ENCODE data around the gene ITGAV.

Gene ITGAV

GRCh38 chr2:186691231-186691630 is 101.4 kb downstream of the ITGAV start:
- no peak for TF ChIP-seq REST (IDR thresholded peaks at IDR 0.05; ENCODE audit: insufficient read depth in 1 of 2, low read depth in 2 of 2, low read length in 2 of 2)
- no peak for TF ChIP-seq SIN3A (IDR thresholded peaks at IDR 0.05; ENCODE audit: borderline replicate concordance, insufficient read depth, low read length)

GRCh38 chr2:186691900-186692299 is 102.0 kb downstream of the ITGAV start:
- TF ChIP-seq SIN3A (IDR thresholded peaks at IDR 0.05; ENCODE audit: borderline replicate concordance, insufficient read depth, low read length) (no peak), TAF1 (IDR thresholded peaks at IDR 0.05; ENCODE audit: borderline replicate concordance, insufficient read depth, low read length) (no peak), REST (IDR thresholded peaks at IDR 0.05; ENCODE audit: insufficient read depth in 1 of 2, low read depth in 2 of 2, low read length in 2 of 2) (no peak), POLR2AphosphoS5 (IDR thresholded peaks at IDR 0.05; ENCODE audit: low read depth, low read length) (no peak), FOXP2 (optimal IDR thresholded peaks at IDR 0.05; ENCODE audit: borderline replicate concordance, extremely low read depth, extremely low read length, insufficient read depth) (no peak)

GRCh38 chr2:186693446-186693832 is 103.6 kb downstream of the ITGAV start:
- no peak for TF ChIP-seq SIN3A (IDR thresholded peaks at IDR 0.05; ENCODE audit: borderline replicate concordance, insufficient read depth, low read length)
- no peak for TF ChIP-seq POLR2AphosphoS5 (IDR thresholded peaks at IDR 0.05; ENCODE audit: low read depth, low read length)
- TF ChIP-seq REST (IDR thresholded peaks at IDR 0.05; ENCODE audit: insufficient read depth in 1 of 2, low read depth in 2 of 2, low read length in 2 of 2): no peak
- no peak for TF ChIP-seq FOXP2 (optimal IDR thresholded peaks at IDR 0.05; ENCODE audit: borderline replicate concordance, extremely low read depth, extremely low read length, insufficient read depth)
- TF ChIP-seq TAF1 (IDR thresholded peaks at IDR 0.05; ENCODE audit: borderline replicate concordance, insufficient read depth, low read length): no peak

GRCh38 chr2:186695081-186695756 is 105.4 kb downstream of the ITGAV start:
- TF ChIP-seq POLR2AphosphoS5 (IDR thresholded peaks at IDR 0.05; ENCODE audit: low read depth, low read length): no peak
- TF ChIP-seq TAF1 (IDR thresholded peaks at IDR 0.05; ENCODE audit: borderline replicate concordance, insufficient read depth, low read length): no peak
- TF ChIP-seq REST (IDR thresholded peaks at IDR 0.05; ENCODE audit: insufficient read depth in 1 of 2, low read depth in 2 of 2, low read length in 2 of 2): no peak

- no peak for TF ChIP-seq POLR2AphosphoS5 (IDR thresholded peaks at IDR 0.05; ENCODE audit: low read depth, low read length)
- no peak for TF ChIP-seq FOXP2 (optimal IDR thresholded peaks at IDR 0.05; ENCODE audit: borderline replicate concordance, extremely low read depth, extremely low read length, insufficient read depth)
- no peak for TF ChIP-seq SIN3A (IDR thresholded peaks at IDR 0.05; ENCODE audit: borderline replicate concordance, insufficient read depth, low read length)
- no peak for TF ChIP-seq TAF1 (IDR thresholded peaks at IDR 0.05; ENCODE audit: borderline replicate concordance, insufficient read depth, low read length)
- no peak for TF ChIP-seq REST (IDR thresholded peaks at IDR 0.05; ENCODE audit: insufficient read depth in 1 of 2, low read depth in 2 of 2, low read length in 2 of 2)
Observed at GRCh38 chr2:186696290-186696689, 106.4 kb downstream of the ITGAV start.

All from PFSK-1 (cell line).